HG02973 (cell line): ENCODE measurements around the gene TXNRD1.
A peak's percentile ranks its signal among the peaks of the same experiment; 100 is the strongest.
"Not testable (repeated sequence)": the region's sequence is repeated elsewhere in the genome, so short reads cannot be mapped to it uniquely, and the experiment has no call there.

Source experiments
- ATAC-seq: cut with Tn5 transposase; IDR thresholded peaks from one replicate; pipeline ENCODE4 v1.9.1; 2021; ENCODE audit warnings: moderate library complexity; ENCODE audit not compliant: unreplicated experiment

The TXNRD1 gene

DNA sequence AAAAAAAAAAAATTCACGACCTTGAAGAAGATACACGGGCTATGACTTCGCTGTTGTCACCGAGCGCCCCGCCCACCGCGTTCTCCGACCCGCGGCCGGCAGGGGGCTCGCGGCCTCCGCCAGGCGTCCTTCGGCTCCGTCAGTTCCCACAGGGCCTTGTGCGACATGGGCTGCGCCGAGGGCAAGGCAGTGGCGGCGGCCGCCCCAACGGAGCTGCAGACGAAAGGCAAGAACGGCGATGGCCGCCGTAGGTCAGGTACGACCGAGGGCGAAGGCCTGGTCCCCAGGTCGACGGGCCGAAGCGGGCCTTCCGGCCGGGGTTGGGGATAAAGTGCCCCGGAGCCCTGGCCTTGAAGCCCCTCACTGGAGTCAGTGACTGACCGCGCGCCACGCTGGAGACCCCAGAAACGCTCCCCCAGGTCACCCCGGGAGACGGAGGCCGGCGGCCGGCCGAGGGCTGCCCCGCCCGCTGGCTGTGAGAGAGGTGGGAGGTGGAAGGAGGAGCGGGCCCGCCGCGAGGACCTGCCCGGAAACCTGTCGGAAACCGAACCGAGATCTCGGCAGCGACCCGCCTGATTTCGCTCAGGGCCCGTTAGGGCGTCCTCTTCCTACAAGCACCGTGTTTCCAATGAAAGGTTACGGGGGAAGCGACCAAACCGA lies at the start of gene TXNRD1:
TXNRD1 (plus strand) TSS at position 142 of the 660 bp plus-strand sequence; CDS start at position 166, 24 bp downstream.
- ATAC-seq: peak; percentile 91

DNA sequence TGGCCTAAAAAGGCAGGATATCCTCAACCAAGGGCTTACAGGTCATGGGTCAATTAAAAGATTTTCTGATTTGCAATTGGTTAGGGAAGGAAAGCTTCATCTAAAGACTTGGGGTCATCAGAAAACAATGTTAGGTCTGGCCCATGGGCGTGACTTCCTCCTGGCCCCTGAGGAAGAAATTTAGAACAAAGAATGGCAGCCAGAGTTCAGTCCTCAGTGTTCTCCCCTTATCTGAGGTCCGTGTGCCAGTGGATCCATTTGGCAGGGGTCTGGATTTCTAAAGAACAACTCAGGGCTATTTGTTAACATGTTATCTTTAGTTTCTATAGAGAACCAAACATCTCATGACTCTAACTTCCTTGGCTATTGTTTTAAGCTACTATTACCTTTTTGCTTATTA lies 49.8 kb upstream of the TXNRD1 start:
- no peak for ATAC-seq

DNA sequence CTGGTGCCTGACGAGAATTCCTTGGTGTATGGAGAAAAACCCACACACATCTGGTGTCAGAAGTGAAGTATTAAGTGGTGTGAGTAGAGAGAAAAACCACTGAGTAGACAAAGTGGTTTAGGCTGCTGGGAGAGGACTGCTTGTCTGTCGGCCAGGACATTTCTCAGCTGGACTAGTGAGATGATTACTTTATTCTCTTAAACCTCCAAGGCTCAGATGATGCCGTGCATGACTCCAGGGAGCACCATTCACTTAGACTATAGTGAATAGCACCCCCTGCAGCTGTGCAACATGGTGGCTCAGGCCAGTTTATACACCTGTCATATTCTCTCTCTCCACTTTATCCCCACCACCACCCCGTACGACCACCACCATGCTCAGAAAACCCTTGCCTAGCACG lies 49.1 kb upstream of the TXNRD1 start:
- ATAC-seq: no peak

DNA sequence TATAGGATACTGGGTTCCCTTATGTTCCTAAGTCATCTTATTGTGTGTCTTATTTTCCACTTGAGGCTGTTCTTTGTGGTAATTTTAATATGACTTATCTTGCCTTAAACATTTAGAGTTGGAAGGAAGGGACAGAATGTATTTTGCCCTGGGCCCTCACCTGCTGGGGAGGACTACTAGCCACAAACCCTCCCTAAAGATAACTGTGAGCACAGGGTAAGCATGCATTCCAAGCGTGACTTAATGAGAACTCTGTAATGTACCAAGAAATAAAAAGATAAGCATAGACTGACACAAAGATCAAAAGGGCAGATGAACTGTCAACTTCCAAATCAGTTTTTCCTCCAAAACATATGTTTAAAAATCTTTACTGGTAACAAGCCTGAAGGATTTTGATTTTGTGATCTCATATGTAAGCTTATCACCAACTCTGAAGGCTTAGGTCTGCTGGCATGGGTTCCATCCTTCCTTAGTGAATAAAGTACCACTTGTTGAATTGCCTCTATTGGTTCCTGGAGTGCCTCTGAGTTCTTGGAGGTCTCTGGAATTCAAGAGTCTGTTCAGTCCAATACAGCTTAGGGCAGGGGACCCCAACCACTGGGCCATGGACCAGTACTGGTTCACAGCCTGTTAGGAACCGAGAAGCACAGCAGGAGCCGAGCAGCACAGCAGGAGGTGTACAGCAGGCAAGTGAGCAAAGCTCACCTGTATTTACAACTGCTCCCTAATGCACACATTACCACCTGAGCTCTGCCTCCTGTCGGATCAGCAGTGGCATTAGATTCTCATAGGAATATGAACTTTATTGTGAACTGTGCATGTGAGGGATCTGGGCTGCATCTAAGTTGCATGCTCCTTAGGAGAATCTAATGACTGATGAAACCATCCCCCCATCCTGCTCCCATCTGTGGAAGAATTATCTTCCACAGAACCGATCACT lies 47.8 kb upstream of the TXNRD1 start:
- no peak for ATAC-seq

DNA sequence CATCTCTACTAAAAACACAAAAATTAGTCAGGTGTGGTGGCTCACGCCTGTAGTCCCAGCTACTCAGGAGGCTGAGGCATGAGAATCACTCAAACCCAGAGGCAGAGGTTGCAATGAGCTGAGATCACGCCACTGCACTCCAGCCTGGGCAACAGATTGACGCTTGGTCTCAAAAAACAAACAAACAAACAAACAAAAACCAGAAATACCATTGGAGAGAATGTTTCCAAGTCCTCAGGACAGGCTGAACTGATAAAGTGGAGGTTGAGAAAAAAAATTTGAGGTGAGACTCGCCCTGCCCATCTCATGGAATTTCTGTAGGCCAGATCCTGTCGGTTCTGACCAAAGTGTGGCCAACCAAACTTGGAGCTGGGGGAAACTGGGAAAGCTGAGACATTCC lies 47.0 kb upstream of the TXNRD1 start:
- no peak for ATAC-seq

GRCh38 chr12:104171785-104172569 lies 43.6 kb upstream of the TXNRD1 start:
- ATAC-seq: no peak

- ATAC-seq: no peak
Observed at GRCh38 chr12:104172570-104172947, 43.0 kb upstream of the TXNRD1 start.

GRCh38 chr12:104173804-104174203 lies 41.8 kb upstream of the TXNRD1 start:
- not testable (repeated sequence) for ATAC-seq

GRCh38 chr12:104175726-104176247 lies 39.8 kb upstream of the TXNRD1 start:
- ATAC-seq: no peak

GRCh38 chr12:104177336-104177662 lies 38.3 kb upstream of the TXNRD1 start:
- ATAC-seq: no peak

- no peak for ATAC-seq
Observed at GRCh38 chr12:104177663-104178501, 37.7 kb upstream of the TXNRD1 start.

- ATAC-seq: no peak
Observed at GRCh38 chr12:104180374-104180773, 35.2 kb upstream of the TXNRD1 start.

- no peak for ATAC-seq
Observed at GRCh38 chr12:104181313-104181712, 34.3 kb upstream of the TXNRD1 start.

- no peak for ATAC-seq
Observed at GRCh38 chr12:104182144-104182543, 33.4 kb upstream of the TXNRD1 start.

DNA sequence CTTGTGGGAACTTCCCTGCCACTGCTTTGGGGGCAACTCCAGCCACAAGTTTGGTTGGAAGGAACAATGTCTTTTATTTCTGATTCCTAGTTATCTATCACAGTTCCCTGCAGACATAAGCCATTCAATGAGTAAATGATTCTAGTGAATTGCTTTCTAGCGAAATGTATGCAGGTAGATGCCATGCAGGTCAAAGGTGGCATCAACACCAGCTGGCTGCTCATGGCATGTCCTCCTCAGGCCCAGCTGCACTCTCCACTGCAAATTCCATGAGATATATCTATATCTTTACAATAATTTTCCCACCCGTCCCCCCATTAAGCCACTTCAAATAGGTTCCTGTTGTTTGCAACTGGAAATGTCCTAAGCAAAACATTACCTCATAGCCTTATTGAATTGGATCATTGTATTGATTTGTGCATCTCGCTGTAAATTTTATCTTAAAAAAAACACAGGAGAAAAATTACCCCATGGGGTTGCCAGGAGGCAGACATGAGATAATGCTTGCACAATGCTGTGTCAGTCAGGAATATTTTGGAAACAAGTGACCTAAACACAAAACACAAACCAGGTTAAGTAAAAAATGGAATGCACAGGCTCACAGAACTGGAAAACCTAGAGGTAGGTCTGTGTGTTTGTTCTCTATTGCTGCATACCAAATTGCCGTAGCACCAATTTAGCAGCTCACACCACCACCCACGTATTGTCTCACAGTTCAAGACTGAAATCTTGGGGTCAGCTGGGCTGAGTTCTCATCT lies 32.8 kb upstream of the TXNRD1 start:
- no peak for ATAC-seq

DNA sequence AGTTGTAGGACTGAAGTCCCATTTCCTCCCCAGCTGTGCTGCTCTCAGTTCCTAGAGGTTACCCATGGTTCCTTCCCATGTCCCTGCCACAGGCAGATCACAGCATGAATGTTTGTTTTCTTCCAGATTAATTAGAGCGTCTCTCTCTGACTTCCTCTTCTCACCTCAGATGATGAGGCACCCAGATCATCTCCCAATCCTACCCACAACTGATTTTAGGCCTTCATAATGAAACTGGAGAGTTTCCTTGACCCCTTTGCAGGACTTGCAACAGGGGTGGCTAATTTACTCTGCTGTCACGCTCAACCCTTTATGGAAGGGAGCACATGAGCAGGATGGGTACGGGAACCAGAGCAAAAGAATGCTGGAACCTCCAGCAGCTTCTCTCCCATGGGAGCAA lies 32.1 kb upstream of the TXNRD1 start:
- no peak for ATAC-seq

DNA sequence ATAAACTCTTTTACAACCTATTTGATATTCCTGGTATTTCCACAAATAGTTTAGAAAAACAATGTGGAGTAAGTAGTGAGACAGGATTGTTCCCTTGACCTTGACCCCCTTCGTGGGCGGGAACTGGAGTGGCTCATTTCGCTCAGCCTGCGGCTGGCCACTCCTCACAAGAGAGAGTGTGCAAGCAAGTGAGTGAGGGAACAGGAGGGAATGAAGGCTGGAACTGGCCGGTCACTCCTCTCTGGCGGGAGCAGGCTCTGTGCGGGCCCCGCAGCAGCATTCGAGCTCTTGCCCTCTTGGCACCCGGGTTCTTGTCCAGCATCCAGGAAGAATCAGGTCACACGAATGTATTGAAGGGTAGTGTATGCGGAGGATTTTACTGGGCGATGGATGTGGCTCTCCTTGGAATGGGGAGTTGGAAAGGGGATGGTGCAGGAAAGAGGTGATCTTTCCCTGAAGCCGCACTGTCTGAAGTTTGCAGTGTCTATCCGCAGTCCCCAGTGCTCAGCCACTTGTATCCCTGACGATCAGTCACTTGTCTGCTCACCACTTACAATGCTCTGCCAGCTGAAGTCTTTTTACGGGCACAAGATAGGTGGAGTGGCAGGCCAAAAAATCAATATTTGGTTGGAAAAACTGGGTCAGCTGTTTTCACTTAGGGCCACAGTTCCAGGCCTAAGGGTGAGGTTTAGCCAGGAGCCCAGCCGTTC lies 28.0 kb upstream of the TXNRD1 start:
- ATAC-seq: no peak

DNA sequence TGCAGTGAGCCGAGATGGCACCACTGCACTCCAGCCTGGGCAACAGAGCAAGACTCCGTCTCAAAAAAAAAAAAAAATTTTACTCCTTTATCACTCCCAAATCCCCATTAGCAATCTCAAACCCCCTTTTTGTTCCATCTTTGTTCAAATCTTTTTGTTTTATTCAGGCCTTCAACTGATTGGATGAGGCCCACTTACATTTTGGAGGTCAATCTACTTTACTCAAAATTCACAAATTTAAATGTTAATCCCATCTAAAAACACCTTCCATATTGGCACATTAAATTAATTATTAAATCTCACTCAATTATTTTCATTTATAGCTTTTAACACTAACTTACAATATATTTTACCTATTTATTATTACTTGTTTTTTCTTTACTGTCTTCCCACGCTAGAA lies 27.0 kb upstream of the TXNRD1 start:
- ATAC-seq: no peak

GRCh38 chr12:104189915-104190555 lies 25.5 kb upstream of the TXNRD1 start:
- no peak for ATAC-seq
